Astrocyte (in vitro differentiated cells and primary cell): ENCODE results near the gene RAPGEF2. TPM values are rescaled to one million over a fixed set of nuclear protein-coding genes. Genes with fewer than 3 reads are reported as not detected.
"Not testable (repeated sequence)": the region's sequence is repeated elsewhere in the genome, so short reads cannot be mapped to it uniquely, and the experiment has no call there.

ENCODE experiments used
- DNase-seq: peaks from one replicate; pipeline ENCODE4 v3.0.0-alpha.2; 2010; ENCODE audit warnings: low read depth
- FAIRE-seq: peaks from 2 replicates; lab custom pipeline; 2011; peaks lifted over from hg19 to GRCh38; lab: Jason Lieb, UNC
- H2AFZ ChIP-seq: 2 replicates; pipeline ENCODE4 v1.6.0; 2012; ENCODE audit warnings: low read depth, low read length, inconsistent platforms
- H3K27ac ChIP-seq: 2 replicates; pipeline ENCODE4 v1.5.1; 2011; ENCODE audit warnings: low read depth, low read length, inconsistent platforms
- H3K27me3 ChIP-seq: 2 replicates; pipeline ENCODE4 v1.6.0; 2011; ENCODE audit warnings: low read length, inconsistent platforms; ENCODE audit not compliant: insufficient read depth
- H3K36me3 ChIP-seq: 2 replicates; pipeline ENCODE4 v1.5.1; 2011; ENCODE audit warnings: low read length, inconsistent platforms; ENCODE audit not compliant: insufficient read depth
- H3K4me1 ChIP-seq: 2 replicates; pipeline ENCODE4 v1.5.1; 2011; ENCODE audit warnings: low read length, inconsistent platforms; ENCODE audit not compliant: insufficient read depth
- H3K4me2 ChIP-seq: 2 replicates; pipeline ENCODE4 v1.6.0; 2012; ENCODE audit warnings: low read length, inconsistent platforms
- H3K4me3 ChIP-seq: 2 replicates; pipeline ENCODE4 v1.5.1; 2011; ENCODE audit warnings: low read depth, mild to moderate bottlenecking, low read length, inconsistent platforms; ENCODE audit not compliant: insufficient read depth
- H3K79me2 ChIP-seq: 2 replicates; pipeline ENCODE4 v1.6.0; 2012; ENCODE audit warnings: mild to moderate bottlenecking, low read length, inconsistent platforms; ENCODE audit not compliant: insufficient read depth
- H3K9ac ChIP-seq: 2 replicates; pipeline ENCODE4 v1.6.0; 2012; ENCODE audit warnings: mild to moderate bottlenecking, low read length, inconsistent platforms
- H3K9me3 ChIP-seq: 2 replicates; pipeline ENCODE4 v1.5.1; 2012; ENCODE audit warnings: low read depth, mild to moderate bottlenecking, low read length, inconsistent platforms; ENCODE audit not compliant: insufficient read depth
- H4K20me1 ChIP-seq: 2 replicates; pipeline ENCODE4 v1.6.0; 2012; ENCODE audit warnings: low read length, inconsistent platforms; ENCODE audit not compliant: insufficient read depth
- H3K27ac Mint-ChIP-seq: one replicate; pipeline ENCODE4 v1.8.0; 2021; ENCODE audit warnings: mild to moderate bottlenecking, mixed read lengths; ENCODE audit not compliant: unreplicated experiment
- H3K27me3 Mint-ChIP-seq: one replicate; pipeline ENCODE4 v1.8.0; 2021; ENCODE audit warnings: low read depth, mixed read lengths; ENCODE audit not compliant: unreplicated experiment
- H3K36me3 Mint-ChIP-seq: one replicate; pipeline ENCODE4 v1.8.0; 2021; ENCODE audit warnings: low read depth, mixed read lengths; ENCODE audit not compliant: unreplicated experiment
- H3K4me1 Mint-ChIP-seq: one replicate; pipeline ENCODE4 v1.8.0; 2021; ENCODE audit warnings: low read depth, mixed read lengths; ENCODE audit not compliant: unreplicated experiment
- H3K4me3 Mint-ChIP-seq: one replicate; pipeline ENCODE4 v1.8.0; 2021; ENCODE audit warnings: mild to moderate bottlenecking, moderate library complexity, mixed read lengths; ENCODE audit not compliant: unreplicated experiment
- H3K9me3 Mint-ChIP-seq: one replicate; pipeline ENCODE4 v1.8.0; 2021; ENCODE audit warnings: mild to moderate bottlenecking, mixed read lengths; ENCODE audit not compliant: unreplicated experiment
- EZH2 ChIP-seq: IDR thresholded peaks from 2 replicates; pipeline ENCODE4 v1.6.1; 2012; ENCODE audit warnings: mild to moderate bottlenecking, low read length, inconsistent platforms; ENCODE audit not compliant: insufficient read depth
- total RNA-seq: library from RNA; stranded (reverse); gene quantifications from 2 replicates; pipeline ENCODE4 v1.2.1, GENCODE V29; 2021
- TF ChIP-seq, protein P1 (sequence below): IDR thresholded peaks from 2 replicates; pipeline ENCODE4 v1.5.1; 2011; ENCODE audit warnings: low read depth, mild to moderate bottlenecking, inconsistent platforms, low read length, moderate library complexity; ENCODE audit not compliant: insufficient read depth

RAPGEF2 gene
- total RNA-seq, 1 donor from 2014 or later = 59.0 TPM

DNA sequence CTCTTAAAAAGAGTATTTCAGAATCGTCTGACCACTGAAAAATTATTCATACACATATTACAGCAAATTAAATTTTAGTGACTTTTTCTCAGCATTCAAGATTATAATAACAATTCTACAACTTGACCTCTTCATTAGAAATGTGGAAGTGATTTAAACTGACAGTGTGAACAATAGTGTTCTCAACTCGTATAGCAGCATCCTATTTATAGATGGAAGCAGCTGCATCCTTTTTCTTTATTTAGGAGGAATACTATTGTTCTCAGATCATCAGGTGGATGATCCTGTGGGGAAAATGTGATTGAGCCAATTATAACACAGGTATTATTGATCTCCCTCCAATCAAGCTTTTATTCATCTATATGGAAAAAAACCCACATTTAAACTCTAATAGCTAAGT, 56.7 kb downstream of the RAPGEF2 start:
- FAIRE-seq = no peak
- H4K20me1 ChIP-seq = peaks cover 74% of the 10 kb centered on the region

DNA sequence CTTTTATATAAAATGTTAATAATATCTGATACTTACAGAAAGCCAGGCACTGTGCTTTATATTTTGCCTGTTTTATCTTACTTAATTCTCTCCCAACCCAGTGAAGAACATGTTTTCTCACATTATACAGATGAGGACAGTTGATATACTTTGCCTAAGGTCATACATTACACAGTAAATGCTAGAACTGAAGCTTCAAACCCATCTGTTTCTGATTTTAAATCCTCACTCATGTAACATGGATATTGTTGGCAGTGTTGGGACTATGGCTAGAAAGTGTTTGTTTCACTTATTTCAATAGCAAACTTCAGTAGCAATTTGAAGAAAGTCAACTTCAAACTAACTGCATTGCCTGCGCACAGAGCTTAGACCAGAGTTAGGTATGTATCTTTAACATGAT, 57.4 kb downstream of the RAPGEF2 start:
- no peaks in the 10 kb centered on the region for H3K9me3 Mint-ChIP-seq
- Histone ChIP-seq H3K36me3 (no peaks in the 10 kb centered on the region), H2AFZ (no peak overlapping the region), H3K27ac (no peak overlapping the region), H3K4me3 (no peak overlapping the region), H3K9me3 (no peaks in the 10 kb centered on the region), H3K79me2 (peaks cover 93% of the 10 kb centered on the region), H3K27me3 (no peaks in the 10 kb centered on the region), H3K9ac (no peak overlapping the region), H3K4me2 (no peak overlapping the region), H3K4me1 (no peaks in the 10 kb centered on the region), H4K20me1 (peaks cover 68% of the 10 kb centered on the region)
- H3K27ac Mint-ChIP-seq = no peak overlapping the region
- FAIRE-seq = no peak
- peaks cover 35% of the 10 kb centered on the region for H3K4me1 Mint-ChIP-seq
- H3K36me3 Mint-ChIP-seq = no peaks in the 10 kb centered on the region
- H3K4me3 Mint-ChIP-seq = no peak overlapping the region
- H3K27me3 Mint-ChIP-seq = no peaks in the 10 kb centered on the region
- no peak for DNase-seq
- TF ChIP-seq, protein P1, sequence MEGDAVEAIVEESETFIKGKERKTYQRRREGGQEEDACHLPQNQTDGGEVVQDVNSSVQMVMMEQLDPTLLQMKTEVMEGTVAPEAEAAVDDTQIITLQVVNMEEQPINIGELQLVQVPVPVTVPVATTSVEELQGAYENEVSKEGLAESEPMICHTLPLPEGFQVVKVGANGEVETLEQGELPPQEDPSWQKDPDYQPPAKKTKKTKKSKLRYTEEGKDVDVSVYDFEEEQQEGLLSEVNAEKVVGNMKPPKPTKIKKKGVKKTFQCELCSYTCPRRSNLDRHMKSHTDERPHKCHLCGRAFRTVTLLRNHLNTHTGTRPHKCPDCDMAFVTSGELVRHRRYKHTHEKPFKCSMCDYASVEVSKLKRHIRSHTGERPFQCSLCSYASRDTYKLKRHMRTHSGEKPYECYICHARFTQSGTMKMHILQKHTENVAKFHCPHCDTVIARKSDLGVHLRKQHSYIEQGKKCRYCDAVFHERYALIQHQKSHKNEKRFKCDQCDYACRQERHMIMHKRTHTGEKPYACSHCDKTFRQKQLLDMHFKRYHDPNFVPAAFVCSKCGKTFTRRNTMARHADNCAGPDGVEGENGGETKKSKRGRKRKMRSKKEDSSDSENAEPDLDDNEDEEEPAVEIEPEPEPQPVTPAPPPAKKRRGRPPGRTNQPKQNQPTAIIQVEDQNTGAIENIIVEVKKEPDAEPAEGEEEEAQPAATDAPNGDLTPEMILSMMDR = no peak
- TF ChIP-seq EZH2 = no peak

More for the DNA sequence above, 56.7 kb downstream of the RAPGEF2 start:
- H3K27ac ChIP-seq = no peak overlapping the region
- no peaks in the 10 kb centered on the region for H3K9me3 ChIP-seq
- no peaks in the 10 kb centered on the region for H3K4me1 ChIP-seq
- H3K4me2 ChIP-seq = no peak overlapping the region
- Mint-ChIP-seq H3K36me3 (no peaks in the 10 kb centered on the region), H3K4me1 (peaks cover 36% of the 10 kb centered on the region), H3K27ac (no peak overlapping the region), H3K27me3 (no peaks in the 10 kb centered on the region), H3K9me3 (no peaks in the 10 kb centered on the region), H3K4me3 (no peak overlapping the region)
- TF ChIP-seq, protein P1 = no peak
- no peak for TF ChIP-seq EZH2
- H3K9ac ChIP-seq = no peak overlapping the region
- peaks cover 93% of the 10 kb centered on the region for H3K79me2 ChIP-seq
- H2AFZ ChIP-seq = no peak overlapping the region
- H3K36me3 ChIP-seq = no peaks in the 10 kb centered on the region
- H3K4me3 ChIP-seq = no peak overlapping the region
- H3K27me3 ChIP-seq = no peaks in the 10 kb centered on the region
- no peak for DNase-seq

DNA sequence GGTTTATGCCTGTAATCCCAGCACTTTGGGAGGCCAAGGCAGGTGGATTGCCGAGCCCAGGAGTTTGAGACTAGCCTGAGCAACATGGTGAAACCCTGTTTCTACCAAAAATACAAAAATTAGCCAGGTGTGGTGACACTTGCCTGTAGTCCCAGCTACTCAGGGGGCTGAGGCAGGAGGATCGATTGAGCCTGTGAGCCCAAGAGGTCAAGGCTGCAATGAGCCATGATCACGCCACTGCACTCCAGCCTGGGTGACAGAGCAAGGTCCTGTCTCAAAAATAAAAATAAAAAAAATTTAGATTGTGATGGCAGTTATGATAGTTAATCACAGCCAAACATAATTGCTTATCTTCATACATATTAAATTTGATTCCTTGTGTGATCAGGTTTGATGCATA, 58.6 kb downstream of the RAPGEF2 start:
- H3K27me3 Mint-ChIP-seq, H3K27ac Mint-ChIP-seq, H3K4me3 ChIP-seq, H3K9me3 ChIP-seq, FAIRE-seq, H3K27ac ChIP-seq, DNase-seq, H3K9ac ChIP-seq, H3K27me3 ChIP-seq, H2AFZ ChIP-seq, H3K4me2 ChIP-seq, H3K4me3 Mint-ChIP-seq, H3K36me3 ChIP-seq, H3K4me1 ChIP-seq, H3K36me3 Mint-ChIP-seq, H3K9me3 Mint-ChIP-seq: not testable (repeated sequence)
- H3K79me2 ChIP-seq = peaks cover 92% of the 10 kb centered on the region
- peaks cover 77% of the 10 kb centered on the region for H4K20me1 ChIP-seq
- H3K4me1 Mint-ChIP-seq = peaks cover 34% of the 10 kb centered on the region
